Measurements from ENCODE around the gene MYH9.
A peak's percentile ranks its signal among the peaks of the same experiment; 100 is the strongest.
"Not testable (repeated sequence)": the region's sequence is repeated elsewhere in the genome, so short reads cannot be mapped to it uniquely, and the experiment has no call there.

Gene MYH9

DNA sequence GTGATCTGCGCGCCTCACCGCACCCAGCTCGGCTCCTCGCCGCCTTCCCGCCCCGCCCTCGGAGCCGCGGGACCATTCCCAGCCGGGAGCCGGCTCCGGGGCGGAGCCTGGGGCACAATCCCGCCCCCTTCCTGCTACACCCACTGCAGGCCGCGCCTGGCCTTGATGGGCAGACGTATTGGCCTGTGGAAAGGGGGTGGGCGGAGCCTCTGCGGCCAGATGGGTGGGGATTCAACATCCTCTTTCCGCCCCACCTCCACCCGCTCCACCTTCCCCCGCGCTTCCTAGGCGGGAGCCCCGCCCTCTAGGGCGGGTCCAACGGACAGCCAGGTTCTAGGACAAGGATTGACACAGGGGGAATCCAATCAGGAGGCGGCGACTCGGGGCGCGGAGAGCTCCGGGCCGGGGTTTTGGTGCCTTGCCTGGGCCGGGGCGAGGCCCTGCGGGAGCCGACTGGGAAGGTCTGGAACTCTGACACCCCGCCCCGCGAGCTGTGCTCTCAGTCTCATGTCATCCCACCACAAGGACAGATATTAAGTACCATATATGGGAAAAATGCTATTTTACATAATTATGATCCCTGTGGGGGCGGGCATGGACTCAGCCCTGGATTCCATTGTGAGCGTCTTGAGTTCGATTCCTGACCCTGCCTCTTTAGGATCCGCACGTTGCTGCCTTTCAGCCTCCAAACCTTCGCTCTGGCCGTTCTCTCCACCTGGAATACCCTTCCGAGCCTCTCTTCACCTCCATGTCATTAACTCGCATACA lies at the start of gene MYH9:
Gene MYH9 (minus strand): TSS at position 9 of the 768 bp plus-strand sequence. CDS start 38,731 bp downstream, outside the sequence.
- peak; percentile 92 for DNase-seq

DNA sequence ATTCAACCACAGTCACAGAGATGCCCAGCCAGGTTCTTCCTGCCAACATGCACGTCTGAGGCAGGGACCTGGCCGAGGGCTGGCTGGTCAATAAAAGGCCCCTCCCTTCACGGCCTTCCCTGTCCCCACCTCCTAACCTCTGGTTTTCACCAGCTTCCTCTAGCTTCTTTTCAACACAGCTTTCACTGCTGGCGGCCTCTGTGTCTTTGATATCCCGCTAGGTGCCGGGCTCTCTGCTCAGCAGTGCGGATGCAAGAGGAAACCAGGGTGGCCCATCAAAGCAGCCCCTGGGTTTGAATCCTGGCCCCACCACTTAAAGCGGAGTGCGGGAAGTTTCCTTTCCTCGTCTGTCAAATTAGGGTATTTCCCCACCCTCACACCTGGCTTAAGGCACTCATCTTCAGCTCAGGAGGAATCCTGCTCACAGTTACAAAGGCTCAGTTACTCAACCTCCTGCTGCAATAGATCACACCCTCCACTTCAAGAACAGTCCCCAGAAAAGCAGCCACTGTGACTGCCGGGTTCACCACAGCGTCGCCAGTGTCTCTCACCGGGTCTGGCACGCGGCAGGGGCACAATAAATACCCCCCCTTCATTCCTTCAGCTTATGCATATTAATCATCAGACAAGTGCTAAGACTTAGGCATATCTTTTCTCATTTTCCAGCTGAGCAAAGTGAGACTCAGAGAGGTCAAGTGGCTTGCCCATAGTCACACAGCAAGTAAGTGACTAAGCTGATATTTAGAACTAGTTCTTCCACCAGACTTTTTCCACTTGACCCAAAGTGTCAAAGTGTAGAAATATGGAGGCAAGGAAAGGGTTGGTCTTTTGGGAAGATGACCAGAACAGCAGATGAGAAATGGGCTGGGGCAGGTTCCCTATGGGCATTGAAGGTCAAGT lies 48.0 kb upstream of the MYH9 start:
- no peak for DNase-seq

DNA sequence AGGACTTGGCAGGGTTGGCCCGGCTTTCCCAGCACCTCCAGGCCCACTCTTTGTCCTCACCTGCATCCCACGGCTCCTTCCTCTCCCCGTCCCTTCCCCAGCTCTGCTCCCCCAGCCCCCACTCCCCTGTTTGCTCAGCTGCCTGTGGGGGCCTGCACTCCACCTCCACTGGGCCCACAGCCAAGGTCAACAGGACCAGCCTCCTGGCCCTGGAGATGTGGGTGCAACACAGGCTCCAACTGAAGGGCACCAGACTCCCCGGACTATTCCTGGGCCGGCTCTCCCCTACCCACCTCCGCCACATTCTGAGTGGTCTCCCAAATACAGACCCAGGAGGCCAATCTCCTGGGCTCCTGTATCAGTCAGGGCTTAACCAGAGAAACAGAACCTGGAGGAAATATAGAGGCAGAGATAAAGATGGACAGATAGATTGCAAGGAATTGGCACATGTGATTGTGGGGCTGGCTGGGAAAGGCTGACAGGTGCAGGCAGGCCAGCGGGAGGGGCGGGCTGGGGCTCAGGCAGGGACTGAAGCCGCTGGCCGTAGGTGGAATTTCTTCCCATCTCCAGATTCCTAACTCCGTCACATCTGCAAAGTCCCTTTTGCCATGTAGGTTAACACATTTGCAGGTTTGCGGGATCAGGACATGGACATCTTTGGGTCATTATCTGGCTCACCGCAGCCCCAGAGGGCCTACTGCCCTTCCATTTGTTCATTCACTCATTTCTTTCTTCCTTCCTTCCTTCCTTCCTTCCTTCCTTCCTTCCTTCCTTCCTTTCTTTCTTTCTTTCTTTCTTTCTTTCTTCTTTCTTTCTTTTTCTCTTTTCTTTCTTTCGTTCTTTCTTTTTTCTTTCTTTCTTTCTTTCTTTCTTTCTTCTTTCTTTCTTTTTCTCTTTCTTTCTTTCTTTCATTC lies 45.8 kb upstream of the MYH9 start:
- peak; percentile 52 for DNase-seq

DNA sequence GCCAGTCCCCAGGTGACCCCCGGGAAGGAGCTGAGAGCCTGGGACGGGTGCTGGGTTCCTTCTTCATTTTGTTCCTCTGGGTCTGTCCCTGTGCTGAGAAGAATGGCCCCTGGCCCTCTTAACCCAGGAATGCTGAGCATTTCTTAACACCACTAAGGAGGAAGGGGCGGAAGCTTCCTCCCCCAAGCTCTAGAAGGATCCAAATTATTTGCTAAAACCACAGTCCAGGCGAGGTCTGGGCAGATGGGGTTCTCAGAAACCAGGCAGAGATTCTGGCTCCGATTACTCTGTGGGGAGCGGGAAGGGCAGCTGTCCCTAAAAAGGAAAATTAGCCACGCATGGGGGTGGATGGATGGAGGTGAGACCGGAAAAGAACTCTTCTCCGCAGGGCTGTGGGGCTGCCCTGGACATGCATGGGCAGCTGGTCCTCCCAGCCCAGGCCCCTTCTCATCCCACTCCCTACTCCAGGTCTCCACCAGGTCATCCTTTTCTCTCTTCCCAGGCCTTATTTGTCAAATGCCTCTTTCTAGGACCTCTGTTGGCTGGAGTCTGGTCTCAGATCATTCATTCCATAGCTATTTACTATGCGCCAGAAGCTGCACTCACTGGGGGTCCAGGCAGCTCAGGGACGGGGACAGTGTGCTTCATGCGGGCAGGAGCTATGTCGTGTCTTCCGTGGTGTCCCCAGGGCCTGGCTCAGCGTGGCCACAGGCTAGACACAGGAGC lies 45.0 kb upstream of the MYH9 start:
- peak; percentile 40 for DNase-seq

DNA sequence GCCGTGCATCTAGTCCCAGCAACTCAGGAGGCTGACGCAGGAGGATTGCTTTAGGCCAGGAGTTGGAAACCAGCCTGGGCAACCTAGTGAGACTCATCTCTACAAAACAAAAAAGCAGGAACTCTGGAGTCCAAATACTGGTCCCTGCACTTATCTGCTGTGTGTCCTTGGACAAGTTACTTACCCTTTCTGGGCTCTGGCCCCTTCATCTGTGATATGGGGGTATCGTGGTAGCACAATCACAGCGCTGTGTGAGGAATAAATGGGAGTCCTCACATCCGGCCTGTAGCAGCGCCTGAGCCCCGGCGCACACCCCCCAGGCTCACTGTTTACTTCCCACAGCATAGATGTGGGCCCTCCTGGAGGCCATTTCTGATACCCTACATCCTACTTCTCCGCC lies 44.2 kb upstream of the MYH9 start:
- DNase-seq: no peak

DNA sequence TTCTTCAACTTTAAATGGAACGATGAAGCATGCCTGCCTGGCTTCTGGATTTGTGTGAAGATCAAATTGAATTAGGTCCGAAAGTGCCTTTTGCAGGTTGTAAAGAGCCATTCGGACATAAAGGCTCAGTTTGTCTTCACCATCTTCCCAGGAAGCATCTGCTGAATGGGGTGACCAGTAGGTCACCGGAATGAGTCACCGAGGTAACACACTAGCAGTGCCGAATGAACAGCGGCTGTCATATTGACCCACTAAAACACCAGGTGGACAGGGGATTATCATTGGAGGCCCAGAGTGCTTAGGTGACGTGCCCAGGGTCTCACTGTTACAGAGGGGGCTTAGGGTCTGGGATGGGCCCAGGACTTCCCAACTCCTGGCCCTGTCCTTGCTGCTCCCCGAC lies 43.1 kb upstream of the MYH9 start:
- DNase-seq: no peak

DNA sequence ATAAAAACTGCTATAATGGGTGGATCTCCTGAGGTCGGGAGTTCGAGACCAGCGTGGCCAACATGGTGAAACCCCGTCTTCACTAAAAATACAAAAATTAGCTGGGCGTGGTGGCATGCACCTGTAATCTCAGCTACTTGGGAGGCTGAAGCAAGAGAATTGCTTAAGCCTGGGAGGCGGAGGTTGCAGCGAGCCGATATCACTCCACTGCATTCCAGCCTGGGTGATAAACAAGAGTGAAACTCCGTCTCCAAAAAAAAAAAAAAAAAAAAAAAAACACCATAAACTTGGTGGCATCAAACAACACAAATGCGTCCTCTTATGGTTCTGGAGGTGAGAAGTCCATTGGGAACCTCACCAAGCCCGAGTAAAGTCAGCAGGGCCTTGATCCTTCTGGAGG lies 40.2 kb upstream of the MYH9 start:
- DNase-seq: not testable (repeated sequence)

DNA sequence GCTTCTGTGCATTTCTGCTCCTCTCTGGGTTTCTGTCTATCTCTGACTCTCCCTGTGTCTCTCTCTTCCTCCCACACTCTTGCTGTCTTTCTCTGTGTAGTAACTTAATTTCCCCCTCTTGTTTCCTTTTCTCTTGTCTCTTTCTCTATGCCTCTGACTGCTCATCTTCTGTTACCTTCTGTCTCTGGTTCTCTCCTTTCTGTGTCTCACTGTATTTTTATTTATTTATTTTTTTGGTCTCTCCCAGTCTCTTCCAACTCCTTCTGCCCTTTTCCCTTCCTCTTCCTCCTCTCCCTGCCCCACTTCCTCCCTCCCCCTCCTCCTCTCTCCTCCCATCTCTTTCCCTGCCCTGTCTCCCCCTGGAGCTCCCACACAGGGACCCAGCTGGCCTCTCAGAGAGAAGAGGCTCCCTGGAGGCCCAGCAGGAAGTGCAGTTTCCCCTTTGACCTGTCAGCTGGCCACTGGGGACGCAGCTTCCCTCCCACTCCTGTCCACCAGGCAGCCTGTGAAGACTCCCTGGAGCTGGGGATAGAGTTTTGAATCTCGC lies 38.3 kb upstream of the MYH9 start:
- no peak for DNase-seq

DNA sequence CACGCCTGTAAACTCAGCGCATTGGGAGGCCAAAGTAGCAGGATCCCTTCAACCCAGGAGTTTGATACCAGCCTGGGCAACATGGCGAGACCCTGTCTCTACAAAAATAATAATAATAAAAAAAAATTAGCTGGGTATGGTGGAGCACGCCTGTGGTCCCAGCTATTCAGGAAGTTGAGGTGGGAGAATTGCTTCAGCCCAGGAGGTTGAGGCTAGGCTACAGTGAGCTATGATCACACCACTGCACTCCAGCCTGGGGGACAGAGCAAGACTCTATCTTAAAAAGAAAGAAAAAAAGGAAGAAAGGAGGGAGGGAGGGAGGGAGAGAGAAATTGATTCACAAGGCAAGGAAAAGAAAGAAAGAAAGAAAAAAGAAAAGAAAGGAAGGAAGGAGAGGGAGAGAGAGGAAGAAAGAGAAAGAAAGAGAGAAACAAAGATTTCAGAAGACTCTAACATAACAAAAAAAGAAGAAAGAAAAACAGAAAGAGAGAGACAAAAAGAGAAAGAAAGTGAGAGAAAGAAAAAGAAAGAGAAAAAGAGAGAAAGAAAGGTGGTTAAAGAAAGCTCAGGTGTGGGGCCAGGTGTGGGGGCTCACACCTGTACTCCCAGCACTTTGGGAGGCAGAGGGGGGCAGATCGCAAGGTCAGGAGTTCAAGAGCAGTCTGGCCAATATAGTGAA lies 37.3 kb upstream of the MYH9 start:
- no peak for DNase-seq

DNA sequence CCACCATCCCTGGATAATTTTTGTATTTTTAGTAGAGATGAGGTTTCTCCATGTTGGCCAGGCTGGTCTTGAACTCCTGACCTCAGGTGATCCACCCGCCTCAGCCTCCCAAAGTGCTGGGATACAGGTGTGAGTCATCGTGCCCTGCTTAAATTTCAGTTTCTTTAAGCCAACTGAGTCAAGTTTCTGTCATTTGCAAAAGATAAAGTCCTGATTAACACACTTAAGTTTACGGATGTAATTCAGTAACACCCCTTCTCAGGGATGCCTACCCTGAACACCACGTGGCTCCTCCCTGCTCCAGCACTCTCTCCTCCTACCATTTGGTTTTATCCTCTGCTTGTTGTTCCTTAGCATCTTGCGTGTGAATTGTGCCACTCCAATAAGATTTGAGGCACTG lies 36.7 kb upstream of the MYH9 start:
- not testable (repeated sequence) for DNase-seq

DNA sequence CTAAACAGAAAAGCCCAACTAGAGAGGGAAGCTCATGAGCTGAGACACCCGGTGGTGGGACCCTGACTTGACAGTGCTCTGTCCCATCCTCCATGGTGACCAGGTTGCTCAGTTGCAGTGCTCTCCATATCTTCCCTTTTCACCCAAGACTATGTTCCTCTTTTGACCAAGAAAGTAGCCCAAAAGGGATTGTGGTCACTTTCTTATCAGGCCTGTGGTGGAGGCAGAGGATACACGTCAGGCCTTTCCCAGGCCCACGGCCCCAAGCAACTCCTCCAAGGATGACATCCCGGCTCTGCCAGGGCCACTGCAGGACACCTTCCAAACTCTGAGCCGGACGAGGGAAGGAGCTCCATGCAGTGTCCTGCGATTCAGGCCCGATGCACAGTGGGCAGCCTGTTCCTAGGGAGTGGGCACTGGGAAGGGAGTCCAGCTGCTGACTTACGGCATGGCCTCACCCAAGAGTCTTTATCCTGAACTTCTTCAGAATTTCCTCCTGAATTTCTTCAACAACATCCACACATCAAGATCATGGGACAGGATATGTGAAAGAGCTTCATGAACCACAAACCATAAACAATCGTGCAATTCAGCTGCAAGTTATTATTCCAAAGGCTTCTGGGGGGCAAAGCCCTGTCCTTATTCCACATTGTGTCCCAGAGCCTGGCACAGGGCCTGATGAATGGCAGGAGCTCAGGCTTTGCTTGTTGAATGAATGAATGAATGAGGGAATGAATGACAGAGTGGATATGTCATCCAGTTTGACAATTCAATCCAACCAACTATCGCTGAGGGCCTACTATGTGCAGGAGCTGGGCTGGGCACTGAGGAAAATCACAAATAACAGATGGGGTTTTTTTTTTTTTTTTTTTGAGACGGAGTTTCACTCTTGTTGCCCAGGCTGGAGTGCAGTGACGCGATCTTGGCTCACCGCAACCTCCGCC lies 36.0 kb upstream of the MYH9 start:
- no peak for DNase-seq

DNA sequence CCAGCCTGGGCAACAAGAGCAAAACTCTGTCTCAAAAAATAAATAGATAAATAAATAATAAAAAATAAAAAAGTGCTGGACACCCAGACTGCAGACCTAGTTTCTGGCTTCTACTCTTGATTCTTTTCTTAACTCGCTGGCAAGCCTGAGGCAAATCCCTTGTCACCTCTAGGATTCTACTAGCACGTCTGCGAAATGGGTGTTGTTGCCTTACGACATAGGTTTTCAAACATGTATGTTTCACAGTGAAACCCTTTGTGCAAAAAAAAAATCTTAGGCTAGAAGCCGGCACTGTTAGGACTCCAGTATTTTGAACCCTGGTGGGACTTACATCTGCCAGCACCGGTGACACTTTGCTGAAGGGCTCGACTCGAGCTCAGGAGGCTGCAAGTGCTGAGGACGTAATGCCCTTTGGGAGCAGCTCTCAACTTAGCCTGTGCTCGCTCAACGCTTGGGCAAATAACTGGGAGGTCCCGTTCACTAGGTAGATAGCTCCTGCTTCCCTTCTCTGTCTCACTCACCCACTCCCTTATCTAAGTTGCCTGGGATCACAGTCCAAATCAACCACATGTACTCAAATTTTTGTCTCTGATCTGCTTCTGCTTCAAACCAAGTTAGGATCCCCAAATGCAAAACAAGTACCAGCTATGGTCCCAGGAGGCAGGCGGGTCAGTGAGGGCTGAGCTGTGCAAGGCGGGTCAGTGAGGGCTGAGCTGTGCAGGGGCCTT lies 34.7 kb upstream of the MYH9 start:
- DNase-seq: no peak

DNA sequence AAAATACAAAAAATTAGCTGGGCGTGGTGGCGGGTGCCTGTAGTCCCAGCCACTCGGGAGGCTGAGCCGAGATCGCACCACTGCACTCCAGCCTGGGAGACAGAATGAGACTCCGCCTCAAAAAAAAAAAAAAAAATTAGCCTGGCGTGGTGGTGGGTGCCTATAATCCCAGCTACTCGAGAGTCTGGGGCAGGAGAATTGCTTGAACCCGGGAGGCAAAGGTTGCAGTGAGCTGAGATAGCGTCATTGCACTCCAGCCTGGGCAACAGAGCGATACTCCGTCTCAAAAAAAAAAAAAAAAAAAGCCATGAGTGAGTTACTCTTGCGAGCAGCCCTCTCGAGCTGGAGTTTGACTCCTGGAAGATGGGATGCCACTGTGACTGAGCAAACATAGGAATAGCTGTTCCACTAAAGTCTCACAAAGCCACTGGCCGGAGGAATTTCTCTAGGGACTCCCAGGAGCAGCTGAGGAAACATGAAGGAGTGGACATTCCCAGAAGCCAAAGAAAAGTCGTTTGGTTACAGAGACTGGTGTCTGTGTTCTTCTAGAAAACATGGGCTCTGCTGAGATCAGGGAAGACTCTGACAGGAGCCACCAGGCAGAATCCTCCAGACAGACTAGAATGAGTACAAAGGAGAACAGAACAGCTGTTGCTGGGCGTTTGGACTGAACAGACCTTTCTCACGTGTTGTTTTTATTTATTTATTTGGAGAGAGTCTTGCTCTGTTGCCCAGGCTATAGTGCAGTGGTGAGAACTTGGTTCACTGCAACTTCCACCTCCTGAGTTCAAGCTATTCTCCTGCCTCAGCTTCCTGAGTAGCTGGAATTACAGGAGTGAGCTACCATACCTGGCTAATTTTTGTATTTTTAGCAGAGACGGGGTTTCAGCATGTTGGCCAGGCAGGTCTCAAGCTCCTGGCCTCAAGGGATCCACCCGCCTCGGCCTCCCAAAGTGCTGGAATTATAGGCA lies 32.4 kb upstream of the MYH9 start:
- no peak for DNase-seq

DNA sequence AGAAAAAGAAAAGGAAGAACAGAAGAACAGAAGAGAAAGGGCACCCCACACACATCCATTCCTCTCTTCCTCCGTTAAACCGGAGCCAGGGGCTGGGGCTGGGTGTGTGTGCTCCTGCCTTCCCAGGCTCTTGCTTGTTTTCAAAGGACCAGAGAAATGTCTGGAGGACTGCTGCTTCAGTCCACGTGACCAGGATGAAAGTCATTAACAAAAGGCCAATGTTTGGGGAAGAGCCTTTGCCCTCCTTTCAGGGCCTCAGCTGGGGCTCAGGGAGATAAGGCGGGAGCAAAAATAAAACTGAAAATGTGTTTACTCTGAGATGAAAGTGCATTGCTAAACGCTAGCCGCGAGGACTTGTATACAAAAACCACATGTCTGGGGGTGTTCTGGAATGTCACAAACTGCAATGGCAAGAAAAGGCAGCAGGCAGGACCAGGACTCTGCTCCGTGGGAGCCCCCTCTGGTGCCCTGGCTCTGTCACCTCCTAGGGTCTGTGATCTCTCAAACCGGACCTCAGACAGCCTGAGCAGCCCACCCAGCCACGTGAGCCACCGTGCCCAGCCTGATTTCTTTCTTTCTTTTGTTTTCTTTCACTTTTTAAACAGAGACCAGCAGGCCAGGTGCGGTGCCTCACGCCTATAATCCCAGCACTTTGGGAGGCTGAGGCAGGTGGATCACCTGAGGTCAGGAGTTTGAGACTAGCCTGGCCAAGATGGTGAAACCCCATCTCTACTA lies 31.6 kb upstream of the MYH9 start:
- no peak for DNase-seq

DNA sequence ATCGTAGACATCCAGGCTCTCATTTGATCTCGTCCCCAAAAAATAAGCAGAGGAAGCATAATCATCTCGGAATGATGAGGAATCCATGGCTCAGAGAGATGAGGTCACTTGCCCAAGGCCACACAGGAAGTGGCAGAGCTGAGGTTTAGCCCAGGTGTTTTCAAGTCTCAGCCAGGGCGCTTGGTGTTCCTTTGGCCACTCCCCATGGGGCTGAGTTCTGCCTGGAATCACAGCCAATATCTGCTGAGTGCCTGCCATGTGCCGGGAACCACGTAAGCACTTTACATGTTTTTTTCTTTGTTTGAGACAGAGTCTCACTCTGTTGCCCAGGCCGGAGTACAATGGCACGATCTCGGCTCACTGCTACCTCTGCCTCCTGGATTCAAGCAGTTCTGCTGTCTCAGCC lies 29.5 kb upstream of the MYH9 start:
- no peak for DNase-seq

DNA sequence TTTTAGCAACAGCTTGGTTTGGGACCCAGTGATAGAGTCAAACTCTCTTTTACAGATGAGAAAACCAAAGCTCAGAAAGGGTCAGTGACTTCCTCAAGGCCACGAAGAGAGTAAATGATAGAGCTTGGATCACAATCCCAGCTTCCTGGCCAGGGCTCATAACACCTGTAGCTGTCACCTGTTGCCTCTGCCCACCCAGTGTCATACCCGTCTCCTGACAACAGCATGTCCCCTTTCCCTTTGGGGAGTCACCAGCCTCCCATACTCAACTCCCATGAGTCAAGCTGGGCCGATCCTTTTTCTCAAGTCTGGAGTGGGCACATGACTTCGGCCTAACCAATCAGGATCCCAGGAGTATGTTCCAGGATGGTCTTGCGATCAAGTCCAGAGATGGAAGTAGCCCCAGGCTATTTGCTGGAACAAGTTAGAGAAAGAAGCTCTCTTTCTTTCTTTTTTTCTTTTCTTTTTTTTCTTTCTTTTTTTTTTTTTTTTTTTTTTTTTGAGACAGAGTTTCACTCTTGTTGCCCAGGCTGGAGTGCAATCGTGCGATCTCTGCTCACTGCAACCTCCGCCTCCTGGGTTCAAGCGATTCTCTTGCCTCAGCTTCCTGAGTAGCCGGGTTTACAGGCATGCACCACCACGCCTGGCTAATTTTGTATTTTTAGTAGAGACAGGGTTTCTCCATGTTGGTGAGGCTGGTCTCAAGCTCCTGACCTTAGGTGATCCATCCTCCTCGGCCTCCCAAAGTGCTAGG lies 27.8 kb upstream of the MYH9 start:
- no peak for DNase-seq
